Activated CD4-positive, alpha-beta memory T cell treated with anti-CD3 and anti-CD28 coated beads for 36 hours (primary cell): ENCODE results near the gene NRARP. TPM values are rescaled to one million over a fixed set of nuclear protein-coding genes. Genes with fewer than 3 reads are reported as not detected.

Source experiments
- CTCF ChIA-PET: fragments of 350-600 bp; sonication (Branson Sonifier 250); formaldehyde crosslinking; loops from one replicate; lab custom pipeline; 2021; ENCODE audit warnings: antibody characterized with exemption, inconsistent platforms; lab: Charles Lee
- POLR2A ChIA-PET: fragments of 350-600 bp; sonication (Branson Sonifier 250); formaldehyde crosslinking; loops from one replicate; lab custom pipeline; 2021; ENCODE audit warnings: antibody characterized with exemption; lab: Charles Lee
- DNase-seq: peaks from one replicate; pipeline ENCODE4 v3.0.0-alpha.2; 2020
- H3K27ac Mint-ChIP-seq: one replicate; pipeline ENCODE4 v1.8.0; 2021; ENCODE audit warnings: mixed read lengths
- H3K27me3 Mint-ChIP-seq: one replicate; pipeline ENCODE4 v1.8.0; 2021; ENCODE audit warnings: mixed read lengths
- H3K36me3 Mint-ChIP-seq: one replicate; pipeline ENCODE4 v1.8.0; 2021; ENCODE audit warnings: mixed read lengths
- H3K4me1 Mint-ChIP-seq: one replicate; pipeline ENCODE4 v1.8.0; 2021; ENCODE audit warnings: low read depth, mixed read lengths
- H3K4me3 Mint-ChIP-seq: one replicate; pipeline ENCODE4 v1.8.0; 2021; ENCODE audit warnings: mild to moderate bottlenecking, mixed read lengths
- H3K9me3 Mint-ChIP-seq: one replicate; pipeline ENCODE4 v1.8.0; 2021; ENCODE audit warnings: mixed read lengths
- intact Hi-C: fragments of 100-400 bp; cut with micrococcal nuclease; formaldehyde crosslinking; loops from one replicate; pipeline ENCODE4 v1.15.1; 2023
- total RNA-seq, 2 experiments: library from RNA; stranded (reverse); gene quantifications; one replicate each; pipeline ENCODE4 v1.2.3, GENCODE V29; 2021

NRARP gene
- total RNA-seq, 2 experiments from 2014 or later, result 0.82 to 1.1 TPM

DNA sequence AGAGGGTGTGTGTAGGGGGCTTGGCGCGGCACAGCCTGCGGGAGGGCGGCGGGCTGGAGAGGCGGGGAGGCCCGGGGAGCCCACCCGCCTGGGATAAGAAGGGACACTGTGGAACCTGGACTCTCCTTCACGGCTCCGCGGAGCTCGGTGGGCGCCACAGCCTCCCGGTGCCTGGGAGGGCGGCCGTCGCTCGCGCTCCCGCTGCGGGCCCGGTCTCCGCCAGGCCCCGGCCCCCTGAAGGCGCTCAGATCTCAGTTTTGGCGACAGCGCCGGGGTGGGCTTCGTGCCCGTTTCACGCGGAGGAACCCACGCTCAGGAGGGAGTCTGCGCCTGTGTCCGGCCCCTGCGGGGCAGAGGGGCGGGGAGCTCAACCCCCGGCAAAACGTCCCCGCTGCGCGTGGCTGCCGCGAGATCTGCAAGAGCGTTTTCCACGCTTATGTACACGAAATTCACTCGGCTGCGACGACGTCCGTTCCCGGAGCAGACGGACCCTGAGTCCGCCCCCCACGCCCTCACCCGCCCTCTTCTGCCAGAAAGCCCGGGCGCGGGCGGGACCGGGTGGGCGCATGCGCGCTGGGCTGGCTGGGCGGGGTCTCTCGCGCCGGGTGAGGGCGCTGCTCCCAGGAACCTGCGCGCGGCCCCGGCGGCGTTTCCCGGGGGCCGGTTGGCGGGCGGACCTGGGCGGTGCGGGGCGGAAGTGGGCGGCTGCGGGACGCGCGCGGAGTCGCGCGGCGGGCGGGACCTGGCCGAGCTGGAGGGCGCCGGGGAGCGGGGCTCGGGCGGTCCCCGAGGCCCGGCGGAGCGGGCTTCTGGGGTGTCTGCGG, 47.2 kb downstream of the NRARP start, which contains the start of gene NELFB:
NELFB (plus strand) TSS at position 704 of the 824 bp plus-strand sequence.
- POLR2A ChIA-PET, result interaction anchor here (1.5 to 5.1 kb wide), 2 partner anchors 10 to 13 kb away, joined by 5 to 65 read pairs; partner anchors contain the start of gene TUBB4B
- Mint-ChIP-seq H3K27me3 (no peaks in the 10 kb centered on the region), H3K4me3 (peak within 1 kb of the TSS; percentile 86), H3K36me3 (peaks cover 11% of the 10 kb centered on the region), H3K9me3 (no peaks in the 10 kb centered on the region), H3K4me1 (peaks cover 20% of the 10 kb centered on the region), H3K27ac (peak within 1 kb of the TSS; percentile 71)
- peak; percentile 96 for DNase-seq
- intact Hi-C loops, result loop anchor here (1.0 kb wide), 1 partner anchor 15 kb away; no protein-coding TSS in a partner anchor
- CTCF ChIA-PET, result interaction anchor here (0.6 to 2.4 kb wide), 10 partner anchors 11 to 187 kb away, joined by 3 to 11 read pairs (median 4); partner anchors contain the start of genes EXD3, NOXA1, NRARP and RNF224

- Mint-ChIP-seq H3K27ac (peak overlapping the region; percentile 30), H3K27me3 (no peaks in the 10 kb centered on the region), H3K9me3 (no peaks in the 10 kb centered on the region), H3K4me1 (peaks cover 20% of the 10 kb centered on the region), H3K36me3 (peaks cover 7% of the 10 kb centered on the region), H3K4me3 (peak overlapping the region; percentile 81)
- intact Hi-C loops, result no loop called here
- ChIA-PET POLR2A (interaction anchor here (1.5 to 5.1 kb wide), 2 partner anchors 9 to 13 kb away, joined by 5 to 65 read pairs; partner anchors contain the start of gene TUBB4B), CTCF (interaction anchor here (0.6 to 2.4 kb wide), 9 partner anchors 10 to 186 kb away, joined by 3 to 11 read pairs (median 3); partner anchors contain the start of genes NRARP and RNF224)
- DNase-seq, result no peak
Observed at GRCh38 chr9:137253717-137254623, 48.1 kb downstream of the NRARP start.

DNA sequence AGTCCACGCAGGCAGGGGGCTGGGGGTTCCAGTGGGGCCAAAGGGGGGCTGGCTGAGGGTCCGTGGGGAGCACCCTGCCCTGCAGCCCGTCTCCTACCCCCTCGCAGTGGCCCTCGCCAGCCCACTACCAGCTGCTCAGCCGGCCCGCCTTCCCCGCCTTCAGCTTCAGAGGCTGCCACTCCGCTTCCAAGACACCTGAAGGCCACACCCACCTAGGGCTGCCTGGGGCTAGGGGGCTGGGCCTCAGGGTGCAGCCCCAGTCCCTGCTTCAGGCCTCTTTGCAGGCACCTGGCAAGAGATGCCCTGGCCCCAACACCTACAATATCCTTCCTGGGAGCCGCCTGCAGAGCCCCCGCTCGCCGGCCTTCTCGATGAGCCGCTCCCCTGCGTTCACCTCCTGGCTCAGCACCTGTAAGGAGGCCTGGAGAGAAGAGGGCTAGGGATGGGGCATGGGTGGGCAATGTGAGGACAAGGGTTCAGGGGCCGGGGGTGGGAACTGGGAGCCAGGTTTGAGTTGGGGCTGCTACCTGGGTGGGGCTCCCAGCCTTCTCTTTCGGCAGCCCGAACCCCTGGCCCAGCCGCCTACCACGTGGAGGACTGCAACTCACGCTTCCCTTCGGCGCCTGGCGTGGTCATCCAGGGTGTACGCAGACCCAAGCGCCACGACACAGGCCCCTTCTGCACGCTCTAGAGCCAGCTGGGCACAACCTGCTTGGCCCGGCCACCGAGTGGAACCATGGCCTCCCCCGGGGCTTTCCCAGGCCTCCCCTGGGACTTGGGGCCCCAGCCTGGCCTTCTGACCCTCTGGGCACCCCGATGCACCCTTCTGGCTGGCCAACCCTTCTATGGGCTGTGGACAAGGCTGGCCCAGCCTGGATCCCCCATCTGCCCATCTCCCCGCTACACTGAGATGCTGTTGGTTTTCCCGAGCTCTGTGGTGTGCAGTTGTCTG, 49.2 kb downstream of the NRARP start:
- no peak overlapping the region for H3K27ac Mint-ChIP-seq
- no peaks in the 10 kb centered on the region for H3K27me3 Mint-ChIP-seq
- no peak overlapping the region for H3K4me3 Mint-ChIP-seq
- intact Hi-C loops, result no loop called here
- no peaks in the 10 kb centered on the region for H3K9me3 Mint-ChIP-seq
- POLR2A ChIA-PET, result interaction anchor here (5.1 kb wide), 1 partner anchor 11 kb away, joined by 65 read pairs; the partner anchor contains the start of gene TUBB4B
- peaks cover 6% of the 10 kb centered on the region for H3K36me3 Mint-ChIP-seq
- CTCF ChIA-PET, result interaction anchor here (0.8 to 2.4 kb wide), 2 partner anchors 11 to 16 kb away, joined by 3 to 11 read pairs; no protein-coding TSS in a partner anchor
- no peak for DNase-seq
- peaks cover 20% of the 10 kb centered on the region for H3K4me1 Mint-ChIP-seq

DNA sequence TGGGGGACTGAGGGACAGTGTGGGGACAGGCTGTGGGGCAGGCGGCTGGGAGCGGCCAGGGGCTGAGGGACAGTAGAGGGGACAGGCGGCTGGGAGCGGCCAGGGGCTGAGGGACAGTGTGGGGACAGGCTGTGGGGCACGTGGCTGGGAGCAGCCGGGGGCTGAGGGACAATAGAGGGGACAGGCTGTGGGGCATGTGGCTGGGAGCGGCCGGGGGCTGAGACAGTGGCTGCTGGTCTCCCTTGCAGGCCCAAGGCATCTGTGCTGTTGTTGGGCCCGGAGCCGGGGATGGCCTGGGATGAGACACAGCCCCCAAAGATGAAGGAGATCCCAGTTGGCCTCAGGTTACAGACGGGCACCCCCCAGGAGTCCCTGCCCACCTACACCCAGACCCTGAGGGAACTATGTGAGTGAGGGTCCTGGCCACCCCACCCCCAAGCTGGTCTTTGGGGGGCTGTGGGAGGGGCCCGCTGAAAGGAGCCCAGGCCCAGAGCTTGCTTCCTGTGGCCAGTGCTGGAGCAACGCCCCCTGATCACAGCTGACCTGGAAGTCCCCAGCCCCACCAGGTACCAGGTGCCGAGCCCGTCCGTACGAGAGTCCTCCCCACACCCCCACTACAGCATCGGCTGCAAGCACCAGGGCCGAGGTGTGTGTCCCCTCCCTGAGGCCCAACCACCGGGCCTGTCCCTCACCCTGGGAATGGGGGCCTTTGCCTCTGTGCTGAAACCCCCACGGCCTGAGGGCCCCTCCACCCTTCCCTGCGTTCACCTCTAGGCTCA, 50.4 kb downstream of the NRARP start:
- H3K36me3 Mint-ChIP-seq, result peaks cover 2% of the 10 kb centered on the region
- ChIA-PET POLR2A (interaction anchor here (2.5 to 5.1 kb wide), 2 partner anchors 10 kb away, joined by 13 to 65 read pairs; partner anchors contain the start of gene TUBB4B), CTCF (no interaction called here)
- H3K4me1 Mint-ChIP-seq, result peaks cover 16% of the 10 kb centered on the region
- DNase-seq, result no peak
- no peak overlapping the region for H3K27ac Mint-ChIP-seq
- H3K9me3 Mint-ChIP-seq, result no peaks in the 10 kb centered on the region
- no peak overlapping the region for H3K4me3 Mint-ChIP-seq
- intact Hi-C loops, result no loop called here
- no peaks in the 10 kb centered on the region for H3K27me3 Mint-ChIP-seq

DNA sequence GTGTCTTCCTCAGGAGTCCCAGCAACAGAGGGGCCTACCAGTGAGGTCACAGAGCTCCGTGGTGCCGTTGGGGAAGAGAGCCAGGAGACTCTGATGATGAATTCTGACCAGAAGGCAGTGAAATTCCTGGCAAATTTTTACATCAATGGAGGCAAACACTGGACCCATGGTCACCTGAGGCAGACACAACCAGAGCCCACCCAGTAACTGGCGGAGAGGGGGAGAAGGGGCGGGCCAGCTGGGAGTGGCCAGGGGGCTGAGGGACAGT, 50.9 kb downstream of the NRARP start, which contains the start of gene STPG3:
STPG3 (plus strand) TSS at position 93 of the 268 bp plus-strand sequence; CDS start at position 94, 1 bp downstream.
- no peaks in the 10 kb centered on the region for H3K9me3 Mint-ChIP-seq
- no peak within 1 kb of the TSS for H3K27ac Mint-ChIP-seq
- no peak for DNase-seq
- H3K4me1 Mint-ChIP-seq, result peaks cover 10% of the 10 kb centered on the region
- CTCF ChIA-PET, result no interaction called here
- POLR2A ChIA-PET, result interaction anchor here (2.5 kb wide), 1 partner anchor 10 kb away, joined by 13 read pairs; the partner anchor contains the start of gene TUBB4B
- peaks cover 2% of the 10 kb centered on the region for H3K36me3 Mint-ChIP-seq
- intact Hi-C loops, result no loop called here
- H3K4me3 Mint-ChIP-seq, result no peak within 1 kb of the TSS
- H3K27me3 Mint-ChIP-seq, result no peaks in the 10 kb centered on the region

DNA sequence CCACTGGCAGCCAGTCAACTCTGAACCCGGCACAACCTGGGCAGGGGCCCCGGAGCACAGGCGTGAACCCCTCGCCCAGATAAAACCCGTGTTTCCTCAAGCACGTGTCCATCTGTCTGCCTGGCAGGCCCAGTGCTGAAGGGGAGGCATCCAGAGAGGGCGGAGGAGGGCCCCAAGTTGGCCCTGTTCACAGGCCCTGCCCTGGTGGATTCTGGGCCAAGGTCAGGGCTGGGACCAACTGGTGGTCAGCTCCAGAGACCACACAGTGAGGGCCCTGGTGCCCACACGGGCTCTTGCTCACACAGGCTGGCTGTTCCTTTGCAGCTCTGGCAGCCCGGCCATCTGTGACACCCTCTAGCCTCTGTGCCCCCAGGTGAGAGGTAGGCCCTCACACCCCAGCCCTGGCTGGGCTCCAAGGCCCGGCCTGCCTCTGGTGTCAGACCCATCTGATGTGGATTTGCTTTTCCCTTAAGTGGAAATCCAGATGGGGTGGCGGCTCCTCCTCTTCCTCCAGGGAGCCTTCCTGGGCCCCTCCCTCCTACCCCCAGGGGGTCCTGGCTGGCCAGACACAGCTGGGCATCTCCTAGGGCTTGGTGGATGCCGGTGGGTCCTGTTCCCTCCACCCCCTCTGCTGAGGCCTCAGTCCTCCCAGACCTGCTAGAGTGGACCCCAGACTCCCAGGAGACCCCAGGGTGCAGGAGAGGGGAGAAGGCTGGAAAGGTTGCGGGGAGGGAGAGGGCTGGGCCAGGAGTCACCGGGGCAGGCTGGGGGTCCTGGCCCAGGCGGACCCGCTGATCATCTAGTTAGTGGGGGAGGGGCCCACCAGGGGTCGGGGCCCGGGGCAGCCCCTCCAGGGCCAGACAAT, 51.5 kb downstream of the NRARP start:
- POLR2A ChIA-PET, result interaction anchor here (2.5 kb wide), 1 partner anchor 9 kb away, joined by 13 read pairs; the partner anchor contains the start of gene TUBB4B
- DNase-seq, result no peak
- Mint-ChIP-seq H3K4me3 (no peak overlapping the region), H3K27me3 (no peaks in the 10 kb centered on the region), H3K4me1 (peaks cover 5% of the 10 kb centered on the region), H3K27ac (no peak overlapping the region), H3K36me3 (peaks cover 2% of the 10 kb centered on the region), H3K9me3 (no peaks in the 10 kb centered on the region)
- CTCF ChIA-PET, result interaction anchor here (1.0 to 3.4 kb wide), 2 partner anchors 10 to 14 kb away, joined by 5 to 11 read pairs; partner anchors contain the start of gene TUBB4B
- intact Hi-C loops, result no loop called here

Other genes starting within 250 kb of the NRARP start
- gene ENTPD2, start 248.2 kb downstream of the NRARP start, total RNA-seq, result not detected
- gene SAPCD2, start 231.7 kb downstream of the NRARP start, total RNA-seq, result 1 to 10 TPM; 6.4 to 6.6 TPM
- 1 to 10 TPM; 6.7 to 7.7 TPM for gene UAP1L1, start 224.8 kb downstream of the NRARP start, total RNA-seq
- 10 to 100 TPM; 32.9 to 33.1 TPM for gene MAN1B1, start 215.3 kb downstream of the NRARP start, total RNA-seq
- gene DPP7, start 187.5 kb downstream of the NRARP start, total RNA-seq, result 100 to 1,000 TPM; 195 to 208 TPM
- gene GRIN1, start 163.1 kb downstream of the NRARP start, total RNA-seq, result not detected
- not detected for gene LRRC26, start 132.2 kb downstream of the NRARP start, total RNA-seq
- gene TMEM210, start 130.2 kb downstream of the NRARP start, total RNA-seq, result not detected
- 10 to 100 TPM; 36.3 to 36.9 TPM for gene ANAPC2, start 113.7 kb downstream of the NRARP start, total RNA-seq
- gene SSNA1, start 113.6 kb downstream of the NRARP start, total RNA-seq, result 10 to 100 TPM; 58.9 to 62.1 TPM
- gene TPRN, start 101.5 kb downstream of the NRARP start, total RNA-seq, result 1 to 10 TPM; 6.1 to 6.7 TPM
- 10 to 100 TPM; 30.0 to 31.1 TPM for gene TMEM203, start 96.6 kb downstream of the NRARP start, total RNA-seq
- gene NDOR1, start 96.6 kb downstream of the NRARP start, total RNA-seq, result 10 to 100 TPM; 29.4 to 31.3 TPM
- gene RNF208, start 80.0 kb downstream of the NRARP start, total RNA-seq, result 1 to 10 TPM; 3.4 to 4.4 TPM
- gene CYSRT1, start 77.1 kb downstream of the NRARP start, total RNA-seq, result under 1 TPM; 0.21 to 0.70 TPM
- not detected for gene RNF224, start 74.8 kb downstream of the NRARP start, total RNA-seq
- not detected for gene SLC34A3, start 71.4 kb downstream of the NRARP start, total RNA-seq
- 100 to 1,000 TPM; 320 to 325 TPM for gene TUBB4B, start 61.0 kb downstream of the NRARP start, total RNA-seq
- not detected for gene STPG3, start 51.0 kb downstream of the NRARP start, total RNA-seq
- gene NELFB, start 46.9 kb downstream of the NRARP start, total RNA-seq, result 10 to 100 TPM; 57.2 to 57.9 TPM
- gene TOR4A, start 24.5 kb downstream of the NRARP start, total RNA-seq, result 1 to 10 TPM; 6.6 to 6.8 TPM
- 10 to 100 TPM; 13.5 to 13.6 TPM for gene EXD3, start 120.9 kb upstream of the NRARP start, total RNA-seq
- 1 to 10 TPM; 1.1 TPM for gene NOXA1, start 121.1 kb upstream of the NRARP start, total RNA-seq
- not detected for gene ENTPD8, start 139.1 kb upstream of the NRARP start, total RNA-seq
- 10 to 100 TPM; 29.9 to 31.6 TPM for gene NSMF, start 157.1 kb upstream of the NRARP start, total RNA-seq
- 1 to 10 TPM; 3.1 to 4.0 TPM for gene PNPLA7, start 248.1 kb upstream of the NRARP start, total RNA-seq
- 10 to 100 TPM; 48.0 to 48.8 TPM for gene MRPL41, start 249.6 kb upstream of the NRARP start, total RNA-seq